ENCODE results near the gene LMO7. TPM values are rescaled to one million over a fixed set of nuclear protein-coding genes. Genes with fewer than 3 reads are reported as not detected.
A peak's percentile ranks its signal among the peaks of the same experiment; 100 is the strongest.

The LMO7 gene
- total RNA-seq, 2 experiments from 2014 or later: 21.4 to 25.4 TPM

GRCh38 chr13:75802161-75802560, 166.0 kb downstream of the LMO7 start:
- H3K4me3 ChIP-seq (ENCODE audit: low read depth, low read length, poor library complexity, severe bottlenecking): no peak overlapping the region
- no peak overlapping the region for H3K27ac ChIP-seq (ENCODE audit: low read depth, low read length, poor library complexity, severe bottlenecking)
- no peaks in the 10 kb centered on the region for H3K9me2 ChIP-seq (ENCODE audit: insufficient read depth, low read length)
- H2AFZ ChIP-seq (ENCODE audit: low read length): no peak overlapping the region
- H3K4me2 ChIP-seq (ENCODE audit: low read length): no peak overlapping the region
- CTCF ChIA-PET (ENCODE audit: unreplicated experiment): no interaction called here
- POLR2A ChIA-PET: no interaction called here
- TF ChIP-seq EZH2phosphoT487 (IDR thresholded peaks at IDR 0.05; ENCODE audit: borderline replicate concordance, low read depth, low read length) (no peak), CTCF (conservative IDR thresholded peaks at IDR 0.05; ENCODE audit: low read length) (no peak)
- no peaks in the 10 kb centered on the region for H3K36me3 ChIP-seq (ENCODE audit: insufficient read depth, low read length)
- no peak for DNase-seq (ENCODE audit: low spot score)
- no peaks in the 10 kb centered on the region for H4K20me1 ChIP-seq (ENCODE audit: insufficient read depth, low read length)
- H3K79me2 ChIP-seq (ENCODE audit: insufficient read depth, low read depth, low read length): no peaks in the 10 kb centered on the region
- H3K9me3 ChIP-seq (ENCODE audit: low read length): no peaks in the 10 kb centered on the region
- no TSS peak for BruUV-seq (replicated peaks)
- peaks cover 5% of the 10 kb centered on the region for H3K4me1 ChIP-seq (ENCODE audit: insufficient read depth, low read length, poor library complexity, severe bottlenecking)
- intact Hi-C loops (cut with micrococcal nuclease; ENCODE audit: unreplicated experiment): no loop called here

GRCh38 chr13:75803164-75803611, 167.1 kb downstream of the LMO7 start:
- Histone ChIP-seq H3K4me1 (ENCODE audit: insufficient read depth, low read length, poor library complexity, severe bottlenecking) (peaks cover 5% of the 10 kb centered on the region), H3K9me3 (ENCODE audit: low read length) (no peaks in the 10 kb centered on the region), H3K27ac (ENCODE audit: low read depth, low read length, poor library complexity, severe bottlenecking) (no peak overlapping the region), H3K9me2 (ENCODE audit: insufficient read depth, low read length) (no peaks in the 10 kb centered on the region), H3K4me2 (ENCODE audit: low read length) (no peak overlapping the region), H4K20me1 (ENCODE audit: insufficient read depth, low read length) (no peaks in the 10 kb centered on the region), H3K4me3 (ENCODE audit: low read depth, low read length, poor library complexity, severe bottlenecking) (no peak overlapping the region), H3K79me2 (ENCODE audit: insufficient read depth, low read depth, low read length) (no peaks in the 10 kb centered on the region), H2AFZ (ENCODE audit: low read length) (no peak overlapping the region), H3K36me3 (ENCODE audit: insufficient read depth, low read length) (no peaks in the 10 kb centered on the region)
- intact Hi-C loops (cut with micrococcal nuclease; ENCODE audit: unreplicated experiment): no loop called here
- peak; percentile 10 for DNase-seq (ENCODE audit: low spot score)
- no peak for TF ChIP-seq CTCF (conservative IDR thresholded peaks at IDR 0.05; ENCODE audit: low read length)
- no peak for TF ChIP-seq EZH2phosphoT487 (IDR thresholded peaks at IDR 0.05; ENCODE audit: borderline replicate concordance, low read depth, low read length)
- ChIA-PET CTCF (ENCODE audit: unreplicated experiment) (no interaction called here), POLR2A (interaction anchor here (1.0 to 1.6 kb wide), 2 partner anchors 14 to 24 kb away, joined by 3 read pairs; no protein-coding TSS in a partner anchor)
- BruUV-seq (replicated peaks): no TSS peak

- DNase-seq (ENCODE audit: low spot score): no peak
- TF ChIP-seq CTCF (conservative IDR thresholded peaks at IDR 0.05; ENCODE audit: low read length) (no peak), EZH2phosphoT487 (IDR thresholded peaks at IDR 0.05; ENCODE audit: borderline replicate concordance, low read depth, low read length) (no peak)
- BruUV-seq (replicated peaks): no TSS peak
- Histone ChIP-seq H3K9me3 (ENCODE audit: low read length) (no peaks in the 10 kb centered on the region), H3K9me2 (ENCODE audit: insufficient read depth, low read length) (no peaks in the 10 kb centered on the region), H3K36me3 (ENCODE audit: insufficient read depth, low read length) (no peaks in the 10 kb centered on the region), H4K20me1 (ENCODE audit: insufficient read depth, low read length) (no peaks in the 10 kb centered on the region), H2AFZ (ENCODE audit: low read length) (no peak overlapping the region), H3K4me3 (ENCODE audit: low read depth, low read length, poor library complexity, severe bottlenecking) (no peak overlapping the region), H3K4me2 (ENCODE audit: low read length) (no peak overlapping the region), H3K27ac (ENCODE audit: low read depth, low read length, poor library complexity, severe bottlenecking) (no peak overlapping the region), H3K4me1 (ENCODE audit: insufficient read depth, low read length, poor library complexity, severe bottlenecking) (peaks cover 5% of the 10 kb centered on the region), H3K79me2 (ENCODE audit: insufficient read depth, low read depth, low read length) (no peaks in the 10 kb centered on the region)
- POLR2A ChIA-PET: interaction anchor here (0.7 to 1.6 kb wide), 2 partner anchors 15 to 36 kb away, joined by 3 read pairs; no protein-coding TSS in a partner anchor
- CTCF ChIA-PET (ENCODE audit: unreplicated experiment): no interaction called here
- intact Hi-C loops (cut with micrococcal nuclease; ENCODE audit: unreplicated experiment): no loop called here
Measured at GRCh38 chr13:75804054-75804453, 167.9 kb downstream of the LMO7 start.

Data from OCI-LY7 (cell line).